ENCODE results near the gene PKD2.

DNA sequence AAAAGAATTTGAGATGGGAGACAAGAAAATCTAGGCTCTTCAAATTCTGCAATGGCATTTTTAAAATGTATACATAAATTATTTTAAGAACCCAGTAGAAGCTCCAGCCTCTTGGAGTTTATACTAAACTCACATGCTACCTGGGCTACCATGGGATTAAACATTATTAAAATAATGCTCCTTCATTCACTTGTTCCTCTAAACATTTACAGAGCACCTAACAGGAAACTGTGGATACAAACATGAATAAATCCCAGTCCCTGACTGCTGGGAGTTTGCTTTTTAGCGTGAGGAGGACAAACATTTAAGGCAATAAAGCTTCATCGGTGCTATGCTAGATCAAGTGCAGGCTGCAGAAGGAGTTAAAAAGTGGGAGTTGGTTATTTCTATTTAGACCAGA, 37.3 kb upstream of the PKD2 start:
- TF ChIP-seq, protein P1, sequence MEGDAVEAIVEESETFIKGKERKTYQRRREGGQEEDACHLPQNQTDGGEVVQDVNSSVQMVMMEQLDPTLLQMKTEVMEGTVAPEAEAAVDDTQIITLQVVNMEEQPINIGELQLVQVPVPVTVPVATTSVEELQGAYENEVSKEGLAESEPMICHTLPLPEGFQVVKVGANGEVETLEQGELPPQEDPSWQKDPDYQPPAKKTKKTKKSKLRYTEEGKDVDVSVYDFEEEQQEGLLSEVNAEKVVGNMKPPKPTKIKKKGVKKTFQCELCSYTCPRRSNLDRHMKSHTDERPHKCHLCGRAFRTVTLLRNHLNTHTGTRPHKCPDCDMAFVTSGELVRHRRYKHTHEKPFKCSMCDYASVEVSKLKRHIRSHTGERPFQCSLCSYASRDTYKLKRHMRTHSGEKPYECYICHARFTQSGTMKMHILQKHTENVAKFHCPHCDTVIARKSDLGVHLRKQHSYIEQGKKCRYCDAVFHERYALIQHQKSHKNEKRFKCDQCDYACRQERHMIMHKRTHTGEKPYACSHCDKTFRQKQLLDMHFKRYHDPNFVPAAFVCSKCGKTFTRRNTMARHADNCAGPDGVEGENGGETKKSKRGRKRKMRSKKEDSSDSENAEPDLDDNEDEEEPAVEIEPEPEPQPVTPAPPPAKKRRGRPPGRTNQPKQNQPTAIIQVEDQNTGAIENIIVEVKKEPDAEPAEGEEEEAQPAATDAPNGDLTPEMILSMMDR (IDR thresholded peaks at IDR 0.05 in 4 of 5, conservative IDR thresholded peaks at IDR 0.05 in 1 of 5) = no peak
- no peak for TF ChIP-seq POLR2A (IDR thresholded peaks at IDR 0.05)

All from gastrocnemius medialis (tissue), 4 donors.